GM19239 (cell line): Measurements from ENCODE around the gene KRTAP6-2.

Experiments used
- DNase-seq: peaks from one replicate; pipeline ENCODE4 v3.0.0; 2011; ENCODE audit warnings: low spot score; ENCODE audit not compliant: insufficient read length
- FAIRE-seq: peaks from 2 replicates; lab custom pipeline; 2011; peaks lifted over from hg19 to GRCh38; lab: Jason Lieb, UNC

KRTAP6-2 gene

GRCh38 chr21:30579346-30579745, 19.4 kb downstream of the KRTAP6-2 start:
- DNase-seq (no peak), FAIRE-seq (no peak)

- FAIRE-seq (no peak), DNase-seq (no peak)
Observed at GRCh38 chr21:30577766-30578165, 20.9 kb downstream of the KRTAP6-2 start.

- DNase-seq: no peak
- no peak for FAIRE-seq
Observed at GRCh38 chr21:30567617-30568016, 31.1 kb downstream of the KRTAP6-2 start.

- FAIRE-seq: no peak
- DNase-seq: no peak
Observed at GRCh38 chr21:30563630-30564029, 35.1 kb downstream of the KRTAP6-2 start.

- no peak for FAIRE-seq
- DNase-seq: no peak
Observed at GRCh38 chr21:30563072-30563471, 35.6 kb downstream of the KRTAP6-2 start.

GRCh38 chr21:30561957-30562356, 36.7 kb downstream of the KRTAP6-2 start:
- DNase-seq (no peak), FAIRE-seq (no peak)

GRCh38 chr21:30561264-30561895, 37.3 kb downstream of the KRTAP6-2 start, which contains the start of gene KRTAP19-7:
TSS of gene KRTAP19-7 (minus strand) at chr21:30561314. CDS start at chr21:30561289, 25 bp downstream.
- no peak for FAIRE-seq
- no peak for DNase-seq

GRCh38 chr21:30555095-30555494, 43.6 kb downstream of the KRTAP6-2 start:
- FAIRE-seq: no peak
- DNase-seq: no peak

- DNase-seq (no peak), FAIRE-seq (no peak)
Observed at GRCh38 chr21:30552782-30553181, 45.9 kb downstream of the KRTAP6-2 start.
